VCaP (cell line): ENCODE data around the gene ANKRD34C.
"Not testable (repeated sequence)": the region's sequence is repeated elsewhere in the genome, so short reads cannot be mapped to it uniquely, and the experiment has no call there.

Source experiments
- H3K27ac ChIP-seq: fragments of 450-650 bp; 2 replicates; pipeline ENCODE4 v1.5.1; 2017
- TF ChIP-seq, protein P1 (sequence below): fragments of 450-650 bp; conservative IDR thresholded peaks from 2 replicates; pipeline ENCODE4 v1.5.1; 2017; ENCODE audit warnings: mild to moderate bottlenecking, moderate library complexity

Gene ANKRD34C

DNA sequence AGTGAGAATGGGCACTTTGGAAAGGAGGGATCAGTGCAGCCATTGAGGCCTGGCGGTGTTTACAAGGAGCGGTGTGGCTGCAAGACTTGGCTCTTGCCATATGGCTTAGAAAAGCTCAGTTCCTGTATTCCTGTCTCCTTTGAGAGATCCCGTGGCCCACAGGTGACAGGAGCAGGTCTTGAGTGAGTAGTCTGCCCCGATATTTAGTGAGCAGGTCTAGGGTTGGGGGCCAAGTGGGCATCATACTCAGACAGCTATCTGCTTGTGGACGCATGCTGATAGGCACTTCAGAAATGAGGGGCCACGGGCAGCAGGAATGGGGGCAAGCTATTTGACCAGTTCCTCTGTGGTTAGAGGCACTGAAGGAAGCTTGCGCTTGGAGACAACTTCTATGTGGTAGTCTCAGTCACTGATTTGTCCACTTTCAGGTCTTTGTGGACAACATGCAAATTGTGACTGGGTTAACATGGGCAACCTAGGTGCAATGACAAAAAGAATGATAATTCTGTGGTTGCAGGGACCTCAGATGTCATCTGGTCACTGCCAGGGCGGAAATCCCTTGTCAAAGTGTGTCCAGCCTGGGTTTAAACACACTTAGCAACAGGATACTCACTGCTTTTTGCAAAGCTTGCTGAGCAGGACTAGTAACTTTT lies 29.5 kb downstream of the ANKRD34C start:
- H3K27ac ChIP-seq: peak overlapping the region; percentile 97
- TF ChIP-seq, protein P1, sequence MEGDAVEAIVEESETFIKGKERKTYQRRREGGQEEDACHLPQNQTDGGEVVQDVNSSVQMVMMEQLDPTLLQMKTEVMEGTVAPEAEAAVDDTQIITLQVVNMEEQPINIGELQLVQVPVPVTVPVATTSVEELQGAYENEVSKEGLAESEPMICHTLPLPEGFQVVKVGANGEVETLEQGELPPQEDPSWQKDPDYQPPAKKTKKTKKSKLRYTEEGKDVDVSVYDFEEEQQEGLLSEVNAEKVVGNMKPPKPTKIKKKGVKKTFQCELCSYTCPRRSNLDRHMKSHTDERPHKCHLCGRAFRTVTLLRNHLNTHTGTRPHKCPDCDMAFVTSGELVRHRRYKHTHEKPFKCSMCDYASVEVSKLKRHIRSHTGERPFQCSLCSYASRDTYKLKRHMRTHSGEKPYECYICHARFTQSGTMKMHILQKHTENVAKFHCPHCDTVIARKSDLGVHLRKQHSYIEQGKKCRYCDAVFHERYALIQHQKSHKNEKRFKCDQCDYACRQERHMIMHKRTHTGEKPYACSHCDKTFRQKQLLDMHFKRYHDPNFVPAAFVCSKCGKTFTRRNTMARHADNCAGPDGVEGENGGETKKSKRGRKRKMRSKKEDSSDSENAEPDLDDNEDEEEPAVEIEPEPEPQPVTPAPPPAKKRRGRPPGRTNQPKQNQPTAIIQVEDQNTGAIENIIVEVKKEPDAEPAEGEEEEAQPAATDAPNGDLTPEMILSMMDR: no peak

DNA sequence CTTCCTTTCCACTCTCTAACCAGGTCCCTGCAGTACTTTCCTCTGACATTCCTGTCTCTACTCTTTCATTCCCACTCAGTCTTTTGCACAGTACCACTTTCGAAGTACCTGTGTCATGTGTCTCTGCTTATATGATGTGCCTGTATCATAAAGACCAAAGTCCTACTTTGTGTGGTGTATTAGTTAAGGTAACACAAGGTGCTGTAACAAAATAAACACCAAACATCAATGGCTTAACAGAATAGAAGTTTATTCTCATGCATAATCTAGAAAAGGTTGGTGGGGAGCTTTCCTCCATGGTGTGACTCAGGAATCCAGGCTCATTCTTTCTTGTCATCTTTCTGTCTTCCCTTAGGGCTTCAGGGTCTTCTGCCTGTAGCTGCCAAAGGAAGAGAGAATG lies 31.7 kb downstream of the ANKRD34C start:
- TF ChIP-seq, protein P1: no peak
- H3K27ac ChIP-seq: peak overlapping the region; percentile 97

DNA sequence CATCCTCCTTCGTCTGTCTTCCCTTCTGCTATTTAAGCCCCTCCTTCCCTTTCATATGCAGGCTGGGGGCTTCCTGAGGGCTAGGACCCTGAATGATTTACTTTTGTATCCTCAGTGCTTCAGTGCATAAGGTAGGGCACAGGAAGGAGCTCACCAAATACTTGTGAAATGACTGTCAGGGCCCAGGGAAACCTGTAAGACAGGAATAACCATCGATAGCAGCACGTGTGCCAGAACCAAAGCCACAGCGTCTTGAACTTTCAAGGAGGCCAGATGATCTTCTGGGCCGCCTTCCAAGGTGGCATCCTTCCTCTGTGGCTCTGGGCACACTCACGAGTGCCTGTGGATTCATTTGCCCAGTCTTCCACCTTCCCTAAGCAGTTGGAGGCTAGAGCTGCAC lies 32.3 kb downstream of the ANKRD34C start:
- H3K27ac ChIP-seq: peak overlapping the region; percentile 97
- TF ChIP-seq, protein P1: no peak

DNA sequence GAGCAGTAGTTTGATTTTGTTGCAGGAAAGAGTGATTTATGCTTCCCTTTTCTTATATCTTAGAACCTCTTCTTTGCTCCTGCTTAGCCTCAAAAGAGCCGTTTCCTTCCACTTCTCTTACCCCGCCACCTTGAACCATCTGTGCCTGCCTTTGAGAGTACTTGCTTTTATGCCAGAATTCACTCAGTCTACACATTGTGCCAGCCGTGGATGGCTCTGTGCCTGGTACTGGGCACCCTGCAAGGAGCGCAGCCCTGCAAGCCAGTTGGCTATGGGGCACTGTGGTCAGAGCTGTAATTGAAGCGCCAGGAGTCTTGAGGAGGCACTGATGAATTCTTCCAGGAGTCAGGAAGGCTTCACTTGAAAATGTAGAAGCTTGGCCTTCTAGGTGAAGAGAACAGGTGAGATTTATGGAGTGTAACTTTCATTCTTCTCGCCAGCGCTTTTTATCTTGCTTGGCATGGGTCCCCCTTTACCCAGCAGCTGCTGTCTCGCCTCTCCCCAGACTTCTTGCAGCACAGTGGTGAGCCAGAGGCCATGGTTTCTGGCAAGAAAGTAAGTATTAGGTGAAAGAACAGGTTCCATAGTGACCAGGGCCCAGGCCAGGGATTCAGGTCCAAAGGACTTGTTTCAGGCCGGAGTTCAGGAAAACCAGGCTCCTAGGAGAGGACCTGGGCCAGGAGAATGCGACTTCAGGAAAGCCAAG lies 33.3 kb downstream of the ANKRD34C start:
- H3K27ac ChIP-seq: peak overlapping the region; percentile 97
- TF ChIP-seq, protein P1: no peak

DNA sequence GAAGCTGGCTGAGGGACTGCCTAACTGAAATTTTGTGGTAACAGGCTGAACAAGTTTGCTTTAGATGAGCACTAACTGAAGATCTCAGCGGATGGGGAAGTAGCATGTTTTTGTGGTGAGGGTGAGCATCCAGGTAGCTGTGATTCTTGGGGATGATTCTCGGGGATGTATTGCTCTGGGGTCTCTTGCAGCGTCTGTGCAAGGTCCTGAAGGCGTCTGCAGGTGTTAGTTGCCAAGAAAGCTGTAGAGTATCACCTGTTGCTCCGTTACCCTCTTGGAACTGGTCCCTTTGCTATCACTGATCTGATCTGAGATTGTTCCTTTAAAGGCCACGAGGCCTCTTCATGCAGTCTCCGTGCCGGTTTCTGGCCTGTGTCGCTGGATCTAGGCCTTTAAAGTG lies 34.3 kb downstream of the ANKRD34C start:
- TF ChIP-seq, protein P1: no peak
- peak overlapping the region; percentile 97 for H3K27ac ChIP-seq

DNA sequence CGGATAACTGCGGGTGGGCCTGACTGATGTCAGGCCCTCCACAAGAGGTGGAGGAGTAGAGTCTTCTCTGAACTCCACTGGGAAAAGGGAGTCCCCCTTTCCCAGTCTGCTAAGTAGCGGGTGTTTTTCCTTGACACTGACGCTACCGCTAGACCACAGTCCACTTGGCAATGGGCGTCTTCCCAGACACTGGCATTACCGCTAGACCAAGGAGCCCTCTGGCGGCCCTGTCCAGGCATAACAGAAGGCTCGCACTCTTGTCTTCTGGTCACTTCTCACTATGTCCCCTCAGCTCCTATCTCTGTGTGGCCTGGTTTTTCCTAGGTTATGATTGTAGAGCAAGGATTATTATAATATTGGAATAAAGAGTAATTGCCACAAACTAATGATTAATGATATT lies 37.5 kb downstream of the ANKRD34C start:
- not testable (repeated sequence) for H3K27ac ChIP-seq

DNA sequence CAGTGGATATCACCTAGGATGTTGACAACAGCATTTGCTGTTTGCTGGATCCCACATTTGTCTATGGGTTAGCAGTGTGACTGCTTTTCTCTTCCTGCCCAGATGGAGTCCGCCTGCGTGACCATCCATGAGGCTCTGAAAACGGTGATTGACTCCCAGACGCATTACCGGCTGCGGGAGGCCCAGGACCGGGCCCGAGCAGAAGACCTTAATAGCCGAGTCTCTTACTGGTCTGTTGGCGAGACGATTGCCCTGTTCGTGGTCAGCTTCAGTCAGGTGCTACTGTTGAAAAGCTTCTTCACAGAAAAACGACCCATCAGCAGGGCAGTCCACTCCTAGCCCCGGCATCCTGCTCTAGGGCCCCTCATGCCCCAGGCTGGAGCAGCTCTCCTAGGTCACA lies 39.4 kb downstream of the ANKRD34C start:
- TF ChIP-seq, protein P1: no peak
- H3K27ac ChIP-seq: no peak overlapping the region

DNA sequence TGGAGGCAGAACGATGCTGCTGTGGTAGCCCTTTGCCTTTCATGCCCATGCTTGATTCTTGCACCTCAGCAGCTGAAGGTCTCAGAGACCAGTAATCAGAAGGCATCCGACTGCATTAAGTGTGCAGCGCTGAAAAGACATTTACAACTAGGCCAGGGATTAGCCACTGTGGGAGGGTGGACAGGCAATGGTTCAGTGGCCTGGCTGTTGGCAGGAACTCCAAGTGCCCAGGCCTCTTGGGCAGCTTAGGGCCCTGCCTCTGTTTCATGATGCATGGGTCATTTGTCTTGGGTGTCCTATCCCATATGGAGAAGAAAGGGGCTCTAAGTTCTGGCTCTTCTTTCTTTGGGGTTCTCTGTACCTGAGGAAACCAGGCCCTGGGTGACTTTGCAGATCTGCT lies 39.8 kb downstream of the ANKRD34C start:
- TF ChIP-seq, protein P1: no peak
- no peak overlapping the region for H3K27ac ChIP-seq
